ENCODE measurements around the gene LCE3E.
"Not testable (repeated sequence)": the region's sequence is repeated elsewhere in the genome, so short reads cannot be mapped to it uniquely, and the experiment has no call there.

Gene LCE3E, protein sequence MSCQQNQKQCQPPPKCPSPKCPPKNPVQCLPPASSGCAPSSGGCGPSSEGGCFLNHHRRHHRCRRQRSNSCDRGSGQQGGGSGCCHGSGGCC

DNA sequence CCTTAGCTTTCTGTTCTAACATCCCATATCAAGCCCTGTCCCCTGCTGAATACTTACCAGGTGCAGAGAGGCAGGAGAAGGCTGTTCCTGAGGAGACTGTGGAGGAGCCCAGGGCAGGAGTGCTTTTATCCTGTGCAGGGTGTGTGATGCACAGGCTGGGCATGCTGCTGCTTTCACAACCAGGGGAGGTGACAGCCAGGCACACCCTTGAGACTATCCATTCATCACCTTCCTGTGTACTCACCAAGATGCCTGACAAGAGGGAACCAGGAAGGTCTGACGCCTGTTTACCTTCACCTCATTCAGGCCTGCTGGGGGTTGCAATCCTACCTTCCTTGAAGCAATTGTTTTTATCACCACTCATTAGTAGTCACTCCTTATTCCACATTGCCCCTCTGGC lies at the start of gene LCE3E:
LCE3E (minus strand) TSS at position 100 of the 400 bp plus-strand sequence. CDS start 572 bp downstream, outside the sequence.
- DNase-seq, result no peak

GRCh38 chr1:152613511-152613910 lies 46.9 kb upstream of the LCE3E start, which contains the start of gene LCE3B:
Gene LCE3B, plus strand, starts transcription at chr1:152613811. Its CDS starts 0 bp downstream, at chr1:152613811.
- DNase-seq, result no peak

GRCh38 chr1:152599934-152600333 lies 33.4 kb upstream of the LCE3E start, which contains the start of gene LCE3C:
Gene LCE3C, plus strand, starts transcription at chr1:152600234. Its CDS starts 498 bp downstream, at chr1:152600732.
- no peak for DNase-seq

DNA sequence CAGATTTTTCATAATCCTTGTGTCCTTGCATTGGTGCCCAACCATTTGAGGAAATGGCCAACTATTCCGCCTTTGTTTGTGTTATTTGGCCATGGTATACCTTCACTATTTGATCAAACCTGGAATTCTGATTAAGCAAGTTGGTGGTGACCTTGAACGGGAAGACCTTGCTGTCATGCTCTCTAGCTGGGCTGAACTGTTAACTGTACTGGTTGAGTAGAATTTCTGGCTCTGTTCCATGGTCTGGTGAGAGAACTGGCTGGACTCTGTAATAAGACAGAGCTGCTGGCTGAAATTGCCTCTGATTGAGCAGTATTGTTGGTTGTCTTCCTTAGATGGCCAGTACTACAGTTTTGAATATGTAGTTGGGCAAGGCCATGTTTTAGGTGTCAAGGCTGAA lies 30.4 kb upstream of the LCE3E start:
- no peak for DNase-seq

GRCh38 chr1:152585586-152585985 lies 19.0 kb upstream of the LCE3E start:
- no peak for DNase-seq

DNA sequence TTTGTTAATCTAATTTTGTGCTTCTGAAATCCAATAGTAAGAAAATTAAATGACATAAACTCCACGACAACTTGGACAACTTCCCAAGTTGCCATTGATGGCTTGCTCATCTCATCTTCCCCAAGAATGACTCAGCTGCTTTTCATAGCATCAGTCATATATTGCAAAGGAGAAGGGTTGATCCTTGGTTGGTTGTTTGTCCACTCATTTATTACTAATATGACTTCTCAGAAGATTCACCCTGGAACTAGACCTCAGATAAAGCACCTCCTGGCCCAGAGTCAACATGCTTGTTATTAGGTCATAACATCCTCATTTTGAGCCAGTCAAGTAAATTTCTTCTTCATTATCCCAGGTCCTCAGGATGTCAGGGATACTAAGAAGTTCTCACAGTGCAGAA lies 16.1 kb upstream of the LCE3E start:
- no peak for DNase-seq

DNA sequence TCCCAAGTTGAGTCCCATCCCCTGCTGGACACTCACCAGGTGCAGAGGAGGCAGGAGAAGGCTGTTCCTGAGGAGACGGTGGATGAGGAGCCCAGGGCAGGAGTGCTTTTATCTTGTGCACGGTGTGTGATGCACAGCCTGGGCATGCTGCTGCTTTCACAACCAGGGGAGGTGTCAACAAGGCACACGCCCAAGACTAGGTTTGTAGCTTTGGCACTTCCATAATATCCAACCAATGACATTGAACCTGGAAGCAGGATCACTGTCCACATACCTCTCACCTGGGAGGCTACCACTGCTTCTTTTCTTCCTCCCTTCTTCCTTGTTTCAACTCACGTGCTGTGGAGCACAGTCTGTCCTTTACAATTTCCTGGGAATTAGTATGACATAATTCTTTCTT lies 13.9 kb upstream of the LCE3E start, which contains the start of gene LCE3D:
LCE3D (minus strand) TSS at position 84 of the 400 bp plus-strand sequence. CDS start 580 bp downstream, outside the sequence.
- no peak for DNase-seq

DNA sequence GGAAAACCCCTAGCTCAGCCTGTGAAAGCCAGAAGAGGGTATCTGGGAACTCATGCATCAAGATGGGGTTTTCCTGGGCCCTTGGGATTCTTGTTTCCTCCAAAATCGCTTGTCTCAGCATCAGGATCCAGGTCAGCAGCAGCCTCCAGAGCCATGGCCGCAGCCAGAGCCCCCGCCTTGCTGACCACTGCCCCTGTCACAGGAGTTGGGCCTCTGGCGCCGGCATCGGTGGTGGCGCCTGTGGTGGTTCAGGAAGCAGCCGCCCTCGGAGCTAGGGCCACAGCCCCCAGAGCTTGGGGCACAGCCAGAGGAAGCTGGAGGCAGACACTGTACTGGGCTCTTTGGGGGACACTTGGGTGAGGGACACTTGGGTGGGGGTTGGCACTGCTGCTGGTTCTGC lies 12.9 kb upstream of the LCE3E start:
- DNase-seq, result not testable (repeated sequence)

DNA sequence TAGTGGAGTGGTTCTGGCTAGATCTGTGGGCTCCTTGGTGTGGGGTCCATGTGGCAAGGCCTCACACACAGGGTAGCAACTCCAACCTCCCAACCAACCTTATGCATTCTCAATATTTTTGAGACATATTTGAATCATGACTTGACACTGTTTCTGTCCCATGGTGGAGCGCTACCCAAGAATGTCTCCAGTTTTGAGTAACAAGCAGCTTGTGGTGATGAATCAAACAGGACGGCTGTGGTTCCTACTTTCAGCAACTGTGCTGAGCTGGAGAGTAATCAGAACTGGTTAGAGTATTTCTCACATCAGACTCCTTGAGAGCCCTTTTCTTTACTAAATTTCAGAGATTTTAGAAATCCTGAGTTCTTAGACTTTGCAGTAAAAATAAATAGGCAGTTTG lies 10.6 kb upstream of the LCE3E start:
- no peak for DNase-seq

DNA sequence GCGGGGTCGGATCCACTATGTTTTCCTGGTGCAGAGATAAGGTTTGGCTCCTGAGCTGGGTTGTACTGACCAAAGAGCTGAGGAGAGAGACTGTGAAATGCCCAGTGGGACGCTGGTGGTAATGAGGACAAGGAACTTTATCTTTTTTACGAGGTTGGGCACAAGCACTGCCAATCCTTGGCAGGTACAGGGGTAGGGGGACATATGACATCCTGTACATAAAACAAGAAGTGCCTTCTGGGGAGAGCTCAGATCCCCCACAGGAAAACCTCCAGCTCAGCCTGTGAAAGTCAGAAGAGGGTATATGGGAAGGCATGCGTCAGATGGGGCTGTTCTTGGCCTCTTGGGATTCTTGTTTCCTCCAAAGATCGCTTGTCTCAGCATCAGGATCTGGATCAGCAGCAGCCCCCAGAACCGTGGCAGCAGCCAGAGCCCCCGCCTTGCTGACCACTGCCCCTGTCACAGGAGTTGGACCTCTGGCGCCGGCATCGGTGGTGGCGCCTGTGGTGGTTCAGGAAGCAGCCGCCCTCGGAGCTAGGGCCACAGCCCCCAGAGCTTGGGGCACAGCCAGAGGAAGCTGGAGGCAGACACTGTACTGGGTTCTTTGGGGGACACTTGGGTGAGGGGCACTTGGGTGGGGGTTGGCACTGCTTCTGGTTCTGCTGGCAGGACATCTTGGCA lies 905 bp downstream of the LCE3E start:
- DNase-seq, result no peak

- DNase-seq, result no peak
Measured at GRCh38 chr1:152565115-152565514, 1.5 kb downstream of the LCE3E start.

DNA sequence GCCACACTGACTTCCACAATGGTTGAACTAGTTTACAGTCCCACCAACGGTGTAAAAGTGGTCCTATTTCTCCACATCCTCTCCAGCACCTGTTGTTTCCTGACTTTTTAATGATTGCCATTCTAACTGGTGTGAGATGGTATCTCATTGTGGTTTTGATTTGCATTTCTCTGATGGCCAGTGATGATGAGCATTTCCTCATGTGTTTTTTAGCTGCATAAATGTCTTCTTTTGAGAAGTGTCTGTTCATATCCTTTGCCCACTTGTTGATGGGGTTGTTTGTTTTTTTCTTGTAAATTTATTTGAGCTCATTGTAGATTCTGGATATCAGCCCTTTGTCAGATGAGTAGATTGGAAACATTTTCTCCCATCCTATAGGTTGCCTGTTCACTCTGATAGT lies 18.2 kb downstream of the LCE3E start:
- not testable (repeated sequence) for DNase-seq

DNA sequence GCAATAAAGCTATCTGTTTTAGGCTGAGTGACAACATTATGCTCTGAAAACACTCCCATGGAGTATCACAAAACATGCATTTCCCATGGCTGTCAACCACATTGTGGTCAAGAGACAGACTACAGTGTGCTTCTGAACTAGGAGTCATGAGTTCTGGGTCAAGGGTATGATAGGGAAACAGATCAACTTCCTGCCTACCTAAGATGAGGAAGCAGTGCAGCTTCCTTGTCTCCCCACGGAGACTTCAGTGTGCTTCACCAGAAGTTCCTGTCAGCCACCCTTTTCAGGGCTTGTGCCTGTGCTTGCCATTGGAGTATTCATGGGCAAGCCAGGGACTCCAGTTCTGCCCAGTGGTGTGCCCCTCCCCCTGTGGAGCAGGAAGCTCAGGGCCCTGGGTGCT lies 19.9 kb downstream of the LCE3E start:
- no peak for DNase-seq

DNA sequence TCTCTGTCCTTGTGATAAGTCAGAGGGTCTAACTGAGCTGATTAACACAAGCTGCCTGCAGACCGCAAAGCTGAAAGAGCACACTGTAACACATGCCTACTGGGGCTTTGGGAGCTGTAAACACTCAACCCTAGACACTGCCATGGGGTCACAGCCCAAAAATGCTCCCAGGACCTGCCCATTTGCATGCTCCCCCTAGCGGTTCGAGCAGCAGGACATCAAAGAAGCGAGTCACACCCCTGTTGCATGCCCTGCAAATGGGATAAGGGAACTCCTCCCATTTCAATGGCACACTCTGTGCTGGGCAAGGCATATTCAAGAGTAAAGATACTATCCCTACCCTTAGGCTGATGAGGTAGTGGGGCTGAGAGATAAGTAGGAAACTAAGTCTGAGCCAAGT lies 22.8 kb downstream of the LCE3E start:
- no peak for DNase-seq

GRCh38 chr1:152539901-152540300 lies 26.7 kb downstream of the LCE3E start:
- no peak for DNase-seq

GRCh38 chr1:152537496-152537895 lies 29.1 kb downstream of the LCE3E start:
- DNase-seq, result no peak

DNA sequence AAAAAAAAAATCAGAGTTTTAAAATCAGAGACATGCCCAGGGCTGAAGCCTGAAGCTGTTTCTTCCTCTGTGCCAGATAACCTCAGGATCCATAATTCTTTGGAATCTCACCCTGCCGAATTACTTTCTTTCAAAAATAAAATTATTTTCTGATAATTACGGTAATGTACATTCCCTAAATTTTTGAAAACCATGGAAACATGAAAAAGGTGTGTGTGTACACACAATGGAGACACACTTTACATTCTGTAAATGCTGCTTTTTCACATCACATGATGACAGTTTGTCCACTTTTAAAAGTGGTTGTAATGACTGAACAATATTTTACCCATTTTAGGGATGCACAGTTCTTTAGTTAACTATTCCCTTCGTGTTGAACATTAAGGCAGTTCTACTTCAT lies 30.8 kb downstream of the LCE3E start:
- no peak for DNase-seq

DNA sequence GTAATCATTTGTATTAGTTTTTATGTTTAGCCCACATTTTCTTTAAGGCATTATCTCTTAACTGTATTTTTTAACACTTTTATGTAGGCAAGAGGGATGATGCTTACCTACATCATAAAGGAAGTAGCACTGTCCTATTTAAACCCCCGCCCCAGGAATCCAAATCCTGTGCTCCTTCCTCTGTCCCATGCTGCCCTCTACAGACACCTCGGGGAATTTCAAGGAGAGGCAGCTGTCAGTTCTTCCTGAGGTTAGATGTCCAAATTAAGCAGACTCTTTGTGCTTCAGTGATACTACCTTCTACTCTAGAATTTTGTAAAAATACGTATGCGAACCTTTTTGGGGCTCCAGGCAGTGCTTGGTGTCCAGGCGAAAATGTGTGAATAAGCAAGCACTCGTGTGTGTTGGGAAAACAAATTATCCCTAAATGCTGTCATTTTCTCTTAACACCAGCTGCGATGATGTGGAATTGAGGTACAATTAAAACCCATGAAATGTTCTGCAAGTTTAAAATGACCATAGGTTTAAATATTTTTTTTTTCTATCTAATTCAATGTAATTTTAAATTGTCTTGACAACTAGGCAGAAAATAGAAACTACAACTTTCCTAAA lies 33.1 kb downstream of the LCE3E start:
- DNase-seq, result peak; percentile 25

DNA sequence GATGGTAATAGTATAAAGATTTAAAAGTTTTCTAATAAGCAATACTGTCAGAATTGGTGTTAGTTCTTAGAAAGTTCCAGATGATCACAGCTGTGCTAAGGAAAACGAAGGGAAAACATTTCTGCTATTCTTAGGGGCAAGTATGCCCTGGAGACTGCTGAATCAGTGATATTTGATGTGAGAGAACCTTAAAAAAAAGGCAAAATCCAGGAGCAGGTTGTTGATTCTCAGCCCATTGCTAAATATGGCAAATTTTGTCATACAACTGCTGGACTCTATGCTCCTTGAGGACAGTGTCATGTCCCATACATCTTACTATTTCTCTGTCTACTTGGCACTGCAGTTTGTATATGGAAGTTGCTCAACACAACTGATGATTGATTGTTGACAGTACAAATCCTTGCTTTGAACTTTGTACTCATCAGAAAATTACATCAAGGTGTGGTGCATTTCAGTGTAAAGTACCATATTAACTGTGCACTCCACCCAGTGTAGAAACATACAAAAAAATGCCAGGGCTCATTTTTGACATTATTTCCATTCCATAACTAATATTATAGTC lies 41.4 kb downstream of the LCE3E start:
- DNase-seq, result no peak

DNA sequence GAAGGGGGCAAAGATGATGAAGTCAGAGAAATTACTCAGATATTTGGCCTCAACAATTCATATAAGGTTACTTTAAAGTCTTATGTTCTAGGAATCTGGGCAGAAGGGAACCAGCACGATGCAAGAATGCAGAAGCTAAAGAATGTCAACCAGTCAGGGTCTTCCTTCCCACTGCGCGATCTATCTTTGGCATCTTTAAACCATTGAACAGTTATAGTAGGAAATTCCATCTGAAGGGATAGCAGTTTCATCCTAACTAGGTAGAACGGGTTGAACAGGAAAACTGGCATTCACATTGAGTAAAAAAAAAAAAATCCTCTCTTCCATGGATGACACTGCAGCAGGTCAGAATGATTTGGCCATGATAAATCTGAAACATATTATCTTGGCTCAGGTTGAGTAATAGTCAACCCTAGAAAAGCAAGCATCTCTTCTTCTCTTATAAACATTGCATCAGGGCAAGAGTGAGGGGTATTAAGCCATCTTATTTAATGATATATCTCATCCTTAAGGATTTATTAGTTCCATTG lies 46.0 kb downstream of the LCE3E start:
- DNase-seq, result no peak

DNA sequence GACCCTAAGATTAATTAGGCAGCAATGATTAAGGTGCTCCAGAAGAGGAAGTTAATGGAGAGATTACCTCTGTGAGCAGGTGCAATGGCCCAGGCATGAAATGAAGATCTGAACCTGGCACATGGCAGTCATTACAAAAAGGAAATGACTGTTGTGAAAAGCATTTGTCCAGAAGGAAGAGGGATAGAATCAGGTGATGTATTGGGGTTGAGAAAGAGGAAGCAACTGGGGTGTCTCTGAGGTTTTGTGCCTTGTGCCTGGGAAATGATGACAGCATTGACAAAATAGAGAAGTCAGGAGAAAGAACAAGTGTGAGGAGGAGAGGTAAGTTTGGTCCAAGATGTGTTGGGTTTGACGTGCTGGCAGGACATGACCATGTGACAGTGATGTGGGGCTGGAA lies 46.7 kb downstream of the LCE3E start:
- no peak for DNase-seq

GRCh38 chr1:152517237-152517811 lies 49.3 kb downstream of the LCE3E start:
- DNase-seq, result no peak

DNA sequence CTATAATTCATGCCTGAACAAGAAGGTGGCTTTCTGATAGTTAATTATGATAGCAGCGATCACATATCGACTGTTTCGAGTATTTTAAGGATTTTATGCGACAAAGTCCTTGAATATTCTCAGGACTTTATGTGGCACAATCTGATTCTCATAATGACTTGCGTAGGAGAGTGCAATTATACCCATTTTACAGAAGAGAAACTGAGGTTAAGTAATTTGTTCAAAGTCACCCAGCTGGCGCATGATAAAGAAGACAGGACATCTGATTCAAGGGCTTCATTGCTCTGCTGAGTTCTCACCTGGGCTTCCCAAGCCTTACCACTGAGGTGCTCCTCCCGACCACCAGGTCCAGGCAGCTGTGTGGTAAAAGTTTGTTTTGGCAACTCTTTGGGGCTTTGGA lies 50.5 kb downstream of the LCE3E start:
- no peak for DNase-seq
